Fibroblast of mammary gland (primary cell): ENCODE measurements around the gene AHCTF1.

Source experiments
- DNase-seq: peaks from one replicate; pipeline ENCODE4 v3.0.0-alpha.2; 2010; ENCODE audit warnings: low read depth
- H3K4me3 ChIP-seq: 2 replicates; pipeline ENCODE4 v1.5.1; 2011; ENCODE audit warnings: low read depth, mild to moderate bottlenecking, low read length, moderate library complexity; ENCODE audit not compliant: control insufficient read depth
- TF ChIP-seq, protein P1 (sequence below): conservative IDR thresholded peaks from 2 replicates; pipeline ENCODE4 v1.5.1; 2011; ENCODE audit warnings: low read depth, low read length, inconsistent platforms; ENCODE audit not compliant: control insufficient read depth, insufficient read depth

AHCTF1 gene

DNA sequence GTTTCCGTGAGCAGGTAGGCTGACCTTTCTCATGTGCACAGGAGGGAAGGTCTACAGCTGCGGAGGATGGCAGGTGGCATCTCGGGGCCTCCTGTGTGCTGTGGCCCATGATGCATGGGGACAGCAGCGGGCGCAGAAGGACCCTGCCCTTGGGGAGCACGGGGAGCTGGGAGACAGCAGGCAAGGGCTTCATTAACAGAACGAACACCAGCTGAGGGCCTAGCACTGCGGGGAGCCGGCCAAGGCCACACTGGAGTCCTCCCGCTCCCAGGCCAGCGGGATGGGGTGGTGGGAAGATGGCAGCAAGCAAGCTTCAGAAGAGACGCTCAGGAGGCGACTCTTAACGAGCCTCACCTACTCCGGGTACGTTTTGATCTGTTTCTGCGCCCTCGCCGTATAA is 140.9 kb downstream of the AHCTF1 start:
- DNase-seq, result no peak
- H3K4me3 ChIP-seq, result no peak overlapping the region
- TF ChIP-seq, protein P1, sequence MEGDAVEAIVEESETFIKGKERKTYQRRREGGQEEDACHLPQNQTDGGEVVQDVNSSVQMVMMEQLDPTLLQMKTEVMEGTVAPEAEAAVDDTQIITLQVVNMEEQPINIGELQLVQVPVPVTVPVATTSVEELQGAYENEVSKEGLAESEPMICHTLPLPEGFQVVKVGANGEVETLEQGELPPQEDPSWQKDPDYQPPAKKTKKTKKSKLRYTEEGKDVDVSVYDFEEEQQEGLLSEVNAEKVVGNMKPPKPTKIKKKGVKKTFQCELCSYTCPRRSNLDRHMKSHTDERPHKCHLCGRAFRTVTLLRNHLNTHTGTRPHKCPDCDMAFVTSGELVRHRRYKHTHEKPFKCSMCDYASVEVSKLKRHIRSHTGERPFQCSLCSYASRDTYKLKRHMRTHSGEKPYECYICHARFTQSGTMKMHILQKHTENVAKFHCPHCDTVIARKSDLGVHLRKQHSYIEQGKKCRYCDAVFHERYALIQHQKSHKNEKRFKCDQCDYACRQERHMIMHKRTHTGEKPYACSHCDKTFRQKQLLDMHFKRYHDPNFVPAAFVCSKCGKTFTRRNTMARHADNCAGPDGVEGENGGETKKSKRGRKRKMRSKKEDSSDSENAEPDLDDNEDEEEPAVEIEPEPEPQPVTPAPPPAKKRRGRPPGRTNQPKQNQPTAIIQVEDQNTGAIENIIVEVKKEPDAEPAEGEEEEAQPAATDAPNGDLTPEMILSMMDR, result no peak

DNA sequence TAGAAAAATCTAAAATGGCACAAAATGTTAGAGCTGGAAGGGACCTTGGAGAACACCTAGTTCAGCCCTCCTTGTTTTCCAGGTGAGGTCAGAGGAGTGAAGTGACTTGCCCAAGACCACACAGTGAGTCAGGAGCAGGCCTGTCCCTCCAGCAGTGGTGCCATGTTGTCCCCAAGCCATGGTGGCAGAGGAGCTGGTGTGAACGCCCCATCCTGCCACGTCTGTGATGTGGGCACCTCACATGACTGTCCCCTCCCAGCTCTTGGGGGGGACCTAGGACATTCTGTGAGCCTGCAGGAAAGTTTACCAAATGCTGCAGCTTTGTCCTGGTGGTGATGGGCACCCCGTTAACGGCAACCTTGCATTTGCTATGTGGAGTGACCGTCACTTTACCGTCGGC is 141.4 kb downstream of the AHCTF1 start:
- TF ChIP-seq, protein P1, result no peak
- H3K4me3 ChIP-seq, result no peak overlapping the region
- DNase-seq, result no peak

DNA sequence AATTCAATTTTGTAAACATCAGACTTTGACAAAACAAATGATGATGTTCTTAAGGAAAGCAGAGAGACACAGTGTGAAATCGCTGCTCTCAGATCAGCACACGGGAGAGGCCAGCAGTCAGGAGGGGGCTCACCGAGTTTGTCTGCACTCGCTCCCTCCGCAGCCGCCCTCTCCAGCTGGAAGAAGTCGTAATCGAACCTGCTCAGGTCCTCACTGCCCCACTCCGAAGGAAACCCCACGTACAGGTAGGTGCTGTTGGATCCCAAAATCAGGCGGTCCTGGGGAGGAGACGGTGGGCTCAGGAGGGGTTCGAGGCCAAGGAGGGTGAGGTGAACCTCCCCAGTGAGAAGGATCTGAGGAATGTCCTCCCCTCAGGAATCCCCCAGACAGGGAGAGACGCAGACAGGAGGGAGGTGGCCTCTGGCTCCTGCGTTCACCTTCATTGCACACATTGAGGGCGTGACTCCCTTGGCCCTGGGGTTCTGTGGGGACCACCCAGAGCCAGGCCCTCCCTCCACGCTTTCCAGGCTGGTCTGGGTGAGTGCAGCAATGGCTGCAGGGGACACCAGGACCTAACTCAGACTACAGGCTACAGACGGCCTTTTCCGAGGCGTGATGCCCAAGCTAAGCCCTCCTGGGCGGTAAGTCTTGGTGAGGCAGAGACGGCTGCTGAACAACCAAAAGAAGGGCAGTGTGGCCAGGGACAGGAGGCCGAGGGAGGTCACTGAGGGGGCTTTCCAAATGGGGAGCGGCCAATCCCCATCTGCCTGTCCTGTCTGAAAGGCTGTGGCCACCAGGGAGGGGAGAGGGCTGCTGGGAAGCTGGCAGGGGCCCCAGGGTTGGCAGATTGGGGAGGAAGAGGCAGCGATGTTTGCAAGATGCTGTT is 142.1 kb downstream of the AHCTF1 start:
- no peak for DNase-seq
- H3K4me3 ChIP-seq, result no peak overlapping the region
- TF ChIP-seq, protein P1, result no peak
